CD4-positive, alpha-beta T cell treated with Interleukin-4 for 4 hours (primary cell): ENCODE data around the gene PIK3C2G.

Experiments
- DNase-seq: peaks from one replicate; pipeline ENCODE4 v3.0.0-alpha.2; 2020

Gene PIK3C2G

DNA sequence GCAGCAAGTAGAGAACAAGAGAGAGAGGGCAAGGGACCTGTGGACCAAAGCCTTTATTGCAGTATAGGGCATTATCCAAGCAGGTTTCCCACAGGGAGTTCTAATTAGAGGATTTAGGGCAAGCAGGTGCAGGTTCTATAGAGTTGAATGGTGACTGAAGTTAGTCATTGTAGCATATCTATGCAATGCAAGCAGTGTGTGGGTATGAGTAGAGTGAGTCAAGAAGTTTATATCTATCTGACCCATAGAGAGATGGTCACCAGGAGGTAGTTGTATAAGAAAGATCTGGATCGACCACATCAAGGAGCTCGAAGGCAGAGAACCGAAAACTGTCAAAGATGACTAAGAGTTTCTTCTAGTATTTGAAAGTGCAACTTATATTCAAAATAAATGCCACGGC, 309.2 kb downstream of the PIK3C2G start:
- DNase-seq = no peak

DNA sequence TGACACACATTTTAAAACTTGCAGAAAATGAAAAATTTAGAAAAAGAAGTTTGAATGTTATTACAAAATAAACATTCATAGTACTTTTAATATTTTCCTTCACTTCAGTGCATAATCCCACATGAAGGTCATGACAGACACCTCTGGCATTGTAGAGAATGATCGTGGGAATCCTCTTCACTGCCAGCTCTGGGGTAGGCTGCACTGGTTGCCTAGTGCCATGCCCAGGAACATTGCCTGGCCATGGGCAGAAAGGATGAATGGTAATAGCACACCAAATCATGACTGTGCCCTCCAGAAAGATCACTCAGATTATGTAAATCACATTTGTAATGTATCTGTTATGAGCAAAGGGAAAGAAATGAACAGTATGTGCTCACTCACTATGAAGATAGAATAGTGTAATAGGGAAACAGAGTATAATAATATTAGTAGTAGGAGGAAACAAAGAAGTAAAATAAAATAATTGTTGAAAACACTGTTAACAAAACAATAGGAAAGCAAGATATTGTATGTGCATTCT, 314.8 kb downstream of the PIK3C2G start:
- no peak for DNase-seq

DNA sequence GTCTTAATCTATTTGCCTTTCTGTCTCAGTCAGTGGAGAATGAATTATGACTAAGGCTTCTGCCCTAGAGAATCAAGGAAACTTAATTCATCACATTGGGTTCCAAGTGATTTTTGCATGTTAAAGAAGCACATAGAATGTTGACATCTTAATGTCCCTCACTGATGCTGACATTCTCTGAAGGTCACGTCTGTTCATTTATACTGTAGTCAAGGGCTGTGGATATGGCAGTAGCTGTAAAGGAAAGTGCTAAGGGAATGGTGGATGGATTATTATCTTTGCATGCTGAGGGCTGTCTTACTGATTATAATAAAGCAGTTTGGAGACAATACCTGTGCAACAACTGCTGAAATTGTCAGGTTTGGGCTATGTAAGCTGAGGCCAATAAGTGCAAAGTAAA, 315.3 kb downstream of the PIK3C2G start:
- DNase-seq = no peak

DNA sequence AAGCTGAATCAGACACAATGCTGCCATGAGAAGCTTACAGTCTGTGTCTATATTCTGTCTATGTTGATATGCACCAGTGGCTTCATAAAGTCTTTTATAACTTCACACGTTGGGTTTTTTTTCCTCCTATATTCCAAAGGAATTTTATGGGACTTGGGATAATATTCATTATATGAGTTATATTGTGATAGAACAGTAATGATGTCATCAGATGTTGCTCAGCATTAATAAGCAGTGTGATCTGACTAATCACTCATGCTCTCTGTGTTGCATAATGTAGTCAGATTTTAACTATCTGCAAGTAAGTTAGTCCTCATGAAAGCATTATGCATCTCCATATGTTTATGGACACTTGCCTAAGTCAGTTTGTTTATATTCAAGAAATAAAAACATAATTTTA, 316.9 kb downstream of the PIK3C2G start:
- DNase-seq = no peak

DNA sequence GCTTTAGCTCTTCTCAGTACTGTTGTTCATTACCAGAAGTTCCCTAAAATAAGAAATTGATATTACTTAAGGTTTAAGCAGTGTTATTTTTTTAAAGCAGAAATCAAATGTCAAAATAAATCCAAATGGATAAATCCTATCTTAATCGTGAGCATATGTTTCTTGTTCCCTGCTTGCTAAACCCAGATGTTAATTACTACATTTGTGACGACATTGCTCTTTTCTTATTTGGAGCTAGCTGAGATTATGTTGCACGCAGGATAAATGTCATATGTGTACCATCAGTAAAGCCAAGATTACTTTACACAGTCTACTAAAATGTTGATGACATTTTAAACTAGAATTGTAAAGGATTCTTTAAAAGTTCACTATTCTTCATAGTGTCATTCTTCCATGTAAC, 319.0 kb downstream of the PIK3C2G start:
- no peak for DNase-seq

DNA sequence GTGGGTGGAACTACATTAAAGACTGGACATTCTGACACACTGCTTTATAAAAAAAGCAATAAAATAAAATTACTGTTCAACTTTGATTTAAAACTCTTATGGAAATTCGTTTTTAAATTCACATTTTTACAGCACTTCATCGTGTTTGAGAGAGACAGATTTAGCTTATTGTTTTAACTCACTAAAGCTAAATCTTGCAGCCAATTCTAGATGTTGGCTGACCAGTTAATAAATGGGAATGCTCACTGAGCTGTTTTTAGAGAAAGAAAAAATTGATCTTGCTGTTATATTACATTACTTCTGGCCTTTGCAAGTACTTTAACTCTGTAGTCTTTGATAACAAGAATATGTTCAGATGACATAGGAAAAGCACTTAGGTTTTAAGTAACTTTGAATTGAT, 319.4 kb downstream of the PIK3C2G start:
- DNase-seq = no peak

DNA sequence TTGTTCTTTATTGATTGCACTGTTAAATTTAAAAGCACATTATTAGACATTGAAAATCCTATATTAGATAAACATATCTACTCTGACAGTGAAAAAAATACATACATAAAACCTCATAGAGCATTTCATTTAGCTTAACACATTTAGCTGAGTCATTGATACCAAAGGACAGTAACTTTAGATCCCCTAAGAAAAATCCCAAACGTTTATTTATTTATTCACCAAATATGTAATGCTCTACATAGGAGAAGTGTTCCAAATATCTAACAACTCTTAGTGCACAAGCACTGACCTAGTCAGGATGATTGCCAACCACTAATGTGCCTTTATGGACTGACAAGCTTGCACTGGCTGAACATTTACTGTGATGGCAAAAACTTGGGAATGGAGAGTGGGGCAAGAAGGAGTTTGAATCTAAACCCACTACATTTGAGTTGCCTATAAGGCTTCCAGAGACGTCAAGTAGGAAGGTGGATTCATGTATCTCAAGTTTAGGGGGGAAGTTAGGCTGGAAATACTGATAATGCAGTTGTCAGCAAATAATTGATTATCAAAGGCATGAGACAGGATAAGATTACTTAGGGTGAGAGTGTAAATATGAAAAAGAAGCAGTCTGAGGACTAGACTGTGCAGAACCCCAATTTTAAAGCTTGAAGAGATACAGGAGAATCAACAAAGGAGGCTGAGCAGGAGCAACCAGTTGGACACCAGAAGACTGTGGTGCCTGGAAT, 320.1 kb downstream of the PIK3C2G start:
- no peak for DNase-seq

DNA sequence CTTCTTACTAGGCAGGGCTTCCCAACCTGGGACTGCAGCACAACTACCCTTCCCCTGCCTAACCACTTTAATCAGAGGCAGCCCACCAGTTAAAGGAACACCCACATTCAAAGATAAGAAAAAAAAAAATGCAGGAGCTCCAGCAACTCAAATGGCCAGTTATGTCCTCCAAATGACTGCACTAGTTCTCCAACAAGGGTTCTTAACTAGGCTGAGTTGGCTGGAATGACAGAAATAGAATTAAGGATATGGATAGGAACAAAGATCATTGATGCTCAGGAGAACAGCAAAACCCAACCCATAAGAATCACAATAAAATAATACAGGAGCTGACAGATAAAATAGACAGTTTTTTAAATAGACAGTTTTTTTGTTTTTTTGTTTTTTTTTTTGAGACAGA, 322.3 kb downstream of the PIK3C2G start:
- DNase-seq = no peak

DNA sequence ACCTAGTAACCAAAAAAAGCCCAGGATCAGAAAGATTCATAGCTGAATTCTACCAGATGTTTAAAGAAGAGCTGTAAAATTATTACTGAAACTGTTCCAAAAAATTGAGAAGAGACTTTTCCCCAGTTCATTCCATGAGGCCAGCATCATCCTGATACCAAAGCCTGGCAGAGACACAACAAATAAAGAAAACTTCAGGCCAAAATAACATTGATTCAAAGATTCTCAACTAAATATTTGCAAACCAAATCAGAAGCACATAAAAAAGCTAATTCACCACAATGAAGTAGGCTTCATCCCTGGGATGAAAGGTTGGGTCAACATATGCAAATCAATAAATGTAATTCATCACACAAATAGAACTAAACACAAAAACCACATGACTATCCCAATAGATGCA, 325.3 kb downstream of the PIK3C2G start:
- no peak for DNase-seq

DNA sequence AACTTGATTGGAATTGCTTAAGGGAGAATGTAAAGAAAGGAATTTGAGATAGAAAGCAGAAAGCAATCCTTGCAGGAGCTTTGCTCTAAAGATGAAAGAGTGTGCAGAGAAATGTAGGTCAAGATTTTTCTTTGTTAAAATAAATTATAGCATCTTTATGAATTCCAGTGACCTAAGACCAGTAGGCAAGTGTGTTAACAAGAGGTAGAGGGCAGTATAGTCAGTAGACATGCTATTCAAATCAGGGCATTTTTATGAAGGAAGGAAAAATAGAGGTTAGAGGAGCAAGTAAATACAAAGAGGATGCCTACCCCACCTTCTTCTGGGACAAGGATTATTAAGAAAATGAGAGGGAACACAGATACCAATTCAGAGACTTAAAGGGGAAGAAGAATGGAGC, 328.0 kb downstream of the PIK3C2G start:
- no peak for DNase-seq

DNA sequence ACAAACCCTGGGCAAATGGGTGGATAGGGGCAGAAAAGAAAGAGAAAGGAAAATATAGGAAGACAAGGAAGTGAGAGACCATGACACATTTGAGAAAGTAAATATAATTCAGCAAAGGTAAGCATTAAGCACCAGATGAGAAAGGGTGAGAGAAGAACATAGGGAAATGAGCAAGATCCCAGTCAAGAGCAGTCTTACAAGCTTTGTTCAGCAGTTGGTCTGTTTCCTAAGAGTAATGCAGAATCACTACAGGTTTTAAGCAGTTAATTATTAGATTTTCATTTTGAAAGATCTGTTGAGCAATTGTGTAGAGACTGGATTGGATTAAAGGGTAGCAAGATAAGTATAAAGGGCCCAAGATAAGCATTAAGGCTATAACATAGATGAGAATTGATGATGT, 330.2 kb downstream of the PIK3C2G start:
- DNase-seq = no peak

DNA sequence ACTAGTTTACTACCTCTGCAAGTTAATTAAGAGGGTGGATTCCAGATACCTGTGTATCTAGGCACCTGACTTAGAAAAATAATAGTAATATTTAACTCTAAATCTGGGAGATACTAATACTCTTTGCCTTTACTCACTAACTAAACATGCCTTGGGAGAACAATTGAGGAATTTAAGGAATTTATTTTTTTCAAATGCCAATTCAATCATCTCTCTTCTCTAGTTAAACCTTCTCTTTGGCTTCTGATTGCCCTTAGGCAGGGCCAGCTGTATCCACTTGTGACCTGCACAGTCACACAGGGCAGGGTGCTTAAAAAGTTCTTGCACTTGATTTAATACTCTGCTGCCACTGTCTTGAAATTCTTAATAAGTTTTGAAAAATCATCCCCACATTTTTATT, 334.1 kb downstream of the PIK3C2G start:
- DNase-seq = no peak

DNA sequence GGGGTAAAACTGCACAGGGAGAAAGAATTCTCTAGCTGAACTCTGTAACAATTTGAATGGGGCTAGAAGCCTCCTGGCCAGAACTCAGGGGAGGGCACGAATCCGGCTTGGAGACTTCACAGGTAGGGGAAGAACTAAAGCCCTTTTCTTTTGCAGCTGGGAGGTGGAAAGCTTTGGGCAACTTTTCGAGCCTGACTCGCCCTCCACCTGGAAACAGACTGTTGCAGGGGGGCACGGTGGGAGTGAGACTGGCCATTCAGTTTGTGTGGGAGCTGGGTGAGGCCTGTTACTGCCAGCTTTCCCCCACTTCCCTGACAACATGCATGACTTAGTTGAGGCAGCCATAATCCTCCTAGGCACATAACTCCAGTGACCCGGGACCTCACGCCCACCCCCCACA, 340.6 kb downstream of the PIK3C2G start:
- DNase-seq = no peak

DNA sequence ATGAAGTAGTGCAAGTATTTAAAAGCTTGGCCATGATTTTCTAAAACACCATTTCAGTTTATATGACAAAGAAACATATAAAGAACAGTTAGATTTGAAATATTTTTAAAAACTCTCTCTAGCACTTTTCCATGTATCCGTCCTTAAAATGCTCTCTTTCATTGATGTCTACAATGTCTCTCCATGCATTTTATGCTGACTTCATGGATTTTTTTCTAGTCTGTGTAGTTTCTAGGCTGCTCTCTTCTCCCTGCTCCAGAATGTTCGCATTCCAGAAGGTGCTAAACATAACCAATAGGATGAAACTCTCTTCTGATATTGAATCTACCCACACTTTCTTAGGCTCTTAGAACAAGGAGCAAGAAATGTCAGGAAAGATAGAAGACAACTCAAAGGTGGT, 351.7 kb downstream of the PIK3C2G start:
- DNase-seq = no peak

DNA sequence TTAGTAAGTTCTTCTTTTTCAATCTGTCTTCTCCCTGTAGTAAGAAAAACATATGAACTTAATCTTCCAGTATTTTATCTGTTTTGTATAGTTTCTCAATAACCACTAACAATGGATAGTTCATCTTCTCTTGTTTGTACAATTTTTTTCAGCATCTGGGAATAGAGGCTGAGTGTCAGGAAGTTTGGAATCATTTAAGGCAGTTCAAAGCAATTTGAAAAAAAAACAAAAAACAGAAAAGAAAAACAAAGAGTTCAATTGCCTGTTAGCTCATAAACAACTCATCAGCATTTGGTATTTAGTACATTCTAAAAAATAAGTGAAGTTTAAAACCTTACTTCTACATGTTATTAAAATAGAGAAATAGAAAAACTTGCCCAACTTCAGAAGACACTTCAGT, 359.7 kb downstream of the PIK3C2G start:
- no peak for DNase-seq

DNA sequence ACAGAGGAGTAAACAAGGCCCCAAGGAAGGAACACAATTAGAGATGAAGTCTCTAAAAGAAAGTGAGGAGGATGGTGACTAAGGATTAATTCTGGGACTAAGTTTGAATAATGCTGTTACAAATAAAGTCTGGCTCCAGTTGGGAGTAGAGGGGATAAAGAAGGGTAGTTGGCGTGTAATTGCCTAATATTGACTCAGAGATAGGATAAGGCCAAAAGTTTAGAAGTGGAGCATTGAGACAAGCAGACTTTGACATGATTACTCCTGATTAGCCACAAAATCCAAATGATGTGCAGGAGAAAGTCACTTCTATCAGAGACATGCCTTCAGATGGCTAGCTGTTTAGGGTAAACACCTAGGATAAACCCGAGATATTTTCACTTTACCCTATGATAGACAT, 368.1 kb downstream of the PIK3C2G start:
- no peak for DNase-seq

DNA sequence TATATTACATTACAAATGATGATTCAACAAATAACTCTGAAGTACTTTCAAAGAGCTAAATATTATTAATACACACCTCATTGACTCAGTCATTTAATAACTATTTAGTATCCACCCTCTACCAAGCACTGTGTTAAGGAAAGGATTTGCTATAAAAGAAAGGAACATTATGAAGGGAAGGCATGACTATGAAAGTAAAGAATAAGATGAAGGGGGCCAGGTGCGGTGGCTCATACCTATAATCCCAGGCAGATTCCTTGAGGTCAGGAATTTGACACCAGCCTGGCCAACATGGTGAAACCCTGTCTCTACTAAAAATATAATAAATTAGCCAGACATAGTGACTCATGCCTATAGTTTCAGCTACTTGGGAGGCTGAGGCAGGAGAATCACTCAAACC, 368.6 kb downstream of the PIK3C2G start:
- no peak for DNase-seq

DNA sequence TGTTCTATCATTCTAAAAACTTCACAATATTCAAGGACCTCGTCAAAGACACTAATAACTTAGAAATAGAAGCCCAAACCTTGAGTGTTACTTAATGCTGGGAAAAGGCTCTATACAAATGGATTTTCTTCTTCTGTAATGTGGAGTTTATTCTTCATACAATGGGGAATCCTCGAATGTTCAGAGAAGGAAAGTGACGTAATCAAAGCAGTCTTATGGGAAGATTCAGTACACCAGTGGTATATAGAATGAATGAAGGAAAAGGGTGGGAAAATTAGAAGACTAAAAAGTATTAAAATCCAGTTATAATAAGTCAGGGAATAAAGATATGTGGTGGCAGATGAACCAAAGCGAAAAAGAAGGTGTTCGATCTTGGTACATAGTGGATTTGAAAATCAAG, 370.0 kb downstream of the PIK3C2G start:
- DNase-seq = no peak

DNA sequence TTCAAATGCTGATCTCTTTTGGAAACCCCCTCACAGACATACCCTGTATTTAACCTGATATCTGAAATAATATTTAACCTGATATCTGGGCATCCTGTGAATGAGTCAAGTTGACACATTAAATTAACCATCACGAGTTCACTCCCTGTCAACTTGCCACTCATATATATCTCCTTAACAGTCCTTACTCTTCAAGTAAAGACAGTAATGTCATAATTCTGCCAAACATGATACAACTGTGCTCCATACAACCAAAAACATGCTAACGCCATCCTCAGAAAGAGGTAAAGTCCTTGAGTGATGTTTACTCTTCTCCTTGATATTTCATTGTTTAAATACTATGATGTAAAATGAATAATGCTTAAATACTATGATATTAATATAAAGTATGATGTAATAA, 371.5 kb downstream of the PIK3C2G start:
- DNase-seq = no peak

DNA sequence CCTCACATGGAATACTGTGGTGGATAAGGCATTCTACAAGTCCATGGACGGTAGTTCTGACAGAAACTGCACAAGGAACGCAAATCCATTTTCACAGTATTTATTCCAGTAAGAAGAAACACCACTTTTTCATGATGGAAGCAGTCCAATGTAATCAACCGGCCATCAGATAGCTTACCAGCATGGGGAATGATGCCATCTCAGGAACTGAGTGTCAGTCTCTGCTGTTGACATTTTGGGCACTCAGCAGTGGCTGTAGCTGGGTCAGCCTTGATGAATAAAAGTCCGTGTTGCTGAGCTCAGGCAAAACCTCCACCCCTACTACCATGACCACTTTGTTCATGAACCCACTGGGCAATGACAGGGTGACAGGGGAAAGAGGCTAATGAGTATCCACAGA, 373.1 kb downstream of the PIK3C2G start:
- no peak for DNase-seq

DNA sequence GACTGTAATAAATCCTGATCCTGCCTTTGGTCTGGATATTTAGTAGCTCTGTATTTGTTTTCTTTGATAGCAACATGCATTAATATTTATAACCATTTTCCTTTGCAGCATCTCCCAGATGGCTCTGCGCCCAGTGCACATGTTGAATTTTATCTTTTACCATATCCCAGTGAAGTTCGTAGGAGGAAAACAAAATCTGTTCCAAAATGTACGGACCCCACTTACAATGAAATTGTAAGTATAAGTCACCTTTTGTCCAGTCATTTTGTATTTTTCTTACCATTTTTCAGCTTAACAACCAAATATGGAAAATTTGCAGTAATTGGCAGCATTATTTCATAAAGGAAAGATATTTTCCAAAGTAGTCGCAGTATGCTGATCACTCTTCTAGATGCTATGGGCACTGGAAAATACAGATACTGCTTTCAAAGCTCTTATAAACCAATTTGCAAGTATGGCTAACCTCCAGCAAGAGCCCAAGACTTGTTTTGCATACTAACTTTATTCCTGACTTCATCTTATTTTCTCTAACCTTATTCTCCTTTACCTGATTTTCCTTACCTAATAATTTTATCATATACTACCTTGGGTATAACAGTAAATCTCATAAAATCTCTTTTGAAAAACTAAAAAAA, 379.1 kb downstream of the PIK3C2G start:
- no peak for DNase-seq

DNA sequence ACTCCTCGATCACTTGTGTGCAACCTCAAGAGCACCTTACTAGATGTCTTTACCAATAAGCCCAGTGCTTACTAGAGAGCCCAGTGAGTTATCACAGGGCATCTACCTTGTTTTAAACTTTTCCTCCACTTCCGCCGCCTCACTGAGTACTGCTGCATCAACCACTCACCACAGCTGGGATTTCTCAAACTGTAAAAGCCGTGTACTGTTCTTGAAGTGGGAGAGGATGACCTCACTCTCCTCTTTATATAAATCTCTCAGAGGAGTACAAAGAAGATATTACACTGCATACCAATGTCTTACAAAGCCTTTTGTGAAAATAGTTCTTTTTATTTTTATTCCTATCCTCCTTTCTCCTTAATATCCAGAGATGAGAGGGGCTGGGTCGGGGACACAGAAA, 382.4 kb downstream of the PIK3C2G start:
- no peak for DNase-seq

DNA sequence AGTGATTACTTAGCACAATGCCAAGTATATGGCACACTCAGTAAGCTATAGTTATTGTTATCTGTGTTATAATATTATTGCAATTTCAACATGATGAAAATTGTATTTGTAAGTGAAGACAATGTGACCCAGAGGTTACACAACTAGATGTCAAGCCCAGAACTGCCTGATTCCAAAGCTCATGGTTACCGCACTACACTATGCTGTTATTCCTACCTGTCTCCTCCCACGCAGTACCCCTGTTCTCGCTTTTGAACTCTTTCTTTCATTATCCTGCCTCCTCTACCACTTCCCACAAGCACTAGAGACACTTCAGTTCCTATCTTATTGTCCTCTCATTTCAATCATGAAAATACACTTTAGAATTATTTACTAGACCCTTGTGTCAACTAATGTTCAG, 383.2 kb downstream of the PIK3C2G start:
- DNase-seq = no peak

DNA sequence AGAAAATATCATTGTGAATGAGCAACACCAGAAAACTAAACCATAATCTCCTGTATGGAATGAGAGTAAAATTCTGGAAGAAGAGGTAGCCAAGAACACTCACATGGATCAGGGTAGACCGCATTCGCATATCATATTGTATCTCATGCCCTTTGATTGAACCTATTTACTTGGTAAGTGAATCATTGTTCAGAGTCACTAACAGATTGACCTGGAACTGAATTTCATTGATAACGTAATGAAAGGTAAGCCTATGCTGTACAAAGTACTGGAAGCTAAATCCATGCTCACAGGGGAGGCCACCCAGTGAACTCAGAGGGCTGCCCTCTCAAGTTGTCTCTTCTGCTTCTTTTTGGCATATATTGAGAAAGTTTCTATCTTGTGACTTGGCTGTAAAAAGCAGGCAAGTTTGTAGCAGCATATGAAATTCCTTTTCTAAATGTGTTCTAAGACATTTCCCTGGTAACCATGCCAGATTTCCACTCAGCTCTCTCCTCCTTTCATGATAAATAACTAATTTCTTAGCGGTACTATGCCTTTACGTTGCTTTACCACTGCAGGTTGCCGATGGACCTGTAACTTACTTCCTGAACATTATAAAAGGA, 385.1 kb downstream of the PIK3C2G start:
- no peak for DNase-seq
